Measurements from ENCODE around the gene CEP83.

DNA sequence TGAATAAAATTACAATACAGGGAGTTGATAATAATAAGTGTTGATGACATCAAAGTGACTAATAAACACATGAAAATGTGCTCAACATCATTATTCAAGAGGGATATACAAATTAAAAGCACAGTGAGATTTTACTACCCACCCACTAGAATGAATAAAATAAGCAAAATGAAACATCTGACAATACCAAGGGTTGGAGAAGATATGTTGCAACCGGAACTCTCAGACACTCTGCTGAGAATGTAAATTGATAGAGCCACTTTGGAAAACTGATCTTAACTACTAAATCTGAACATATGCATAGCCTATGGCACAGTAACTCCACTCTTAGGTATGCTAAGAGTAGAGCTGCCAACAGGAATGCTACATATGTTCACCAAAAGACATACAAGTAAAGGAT is 44.0 kb upstream of the CEP83 start:
- no peak for TF ChIP-seq ZFX (IDR thresholded peaks at IDR 0.05)
- TF ChIP-seq, protein P1, sequence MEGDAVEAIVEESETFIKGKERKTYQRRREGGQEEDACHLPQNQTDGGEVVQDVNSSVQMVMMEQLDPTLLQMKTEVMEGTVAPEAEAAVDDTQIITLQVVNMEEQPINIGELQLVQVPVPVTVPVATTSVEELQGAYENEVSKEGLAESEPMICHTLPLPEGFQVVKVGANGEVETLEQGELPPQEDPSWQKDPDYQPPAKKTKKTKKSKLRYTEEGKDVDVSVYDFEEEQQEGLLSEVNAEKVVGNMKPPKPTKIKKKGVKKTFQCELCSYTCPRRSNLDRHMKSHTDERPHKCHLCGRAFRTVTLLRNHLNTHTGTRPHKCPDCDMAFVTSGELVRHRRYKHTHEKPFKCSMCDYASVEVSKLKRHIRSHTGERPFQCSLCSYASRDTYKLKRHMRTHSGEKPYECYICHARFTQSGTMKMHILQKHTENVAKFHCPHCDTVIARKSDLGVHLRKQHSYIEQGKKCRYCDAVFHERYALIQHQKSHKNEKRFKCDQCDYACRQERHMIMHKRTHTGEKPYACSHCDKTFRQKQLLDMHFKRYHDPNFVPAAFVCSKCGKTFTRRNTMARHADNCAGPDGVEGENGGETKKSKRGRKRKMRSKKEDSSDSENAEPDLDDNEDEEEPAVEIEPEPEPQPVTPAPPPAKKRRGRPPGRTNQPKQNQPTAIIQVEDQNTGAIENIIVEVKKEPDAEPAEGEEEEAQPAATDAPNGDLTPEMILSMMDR (IDR thresholded peaks at IDR 0.05 in 2 of 3, conservative IDR thresholded peaks at IDR 0.05 in 1 of 3; ENCODE audit: borderline replicate concordance in 1 of 3, insufficient read depth in 1 of 3, low read depth in 2 of 3, low read length in 2 of 3) = no peak
- TF ChIP-seq, protein P2, sequence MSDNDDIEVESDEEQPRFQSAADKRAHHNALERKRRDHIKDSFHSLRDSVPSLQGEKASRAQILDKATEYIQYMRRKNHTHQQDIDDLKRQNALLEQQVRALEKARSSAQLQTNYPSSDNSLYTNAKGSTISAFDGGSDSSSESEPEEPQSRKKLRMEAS (IDR thresholded peaks at IDR 0.05) = no peak
- no peak for TF ChIP-seq POLR2A (IDR thresholded peaks at IDR 0.05; ENCODE audit: borderline replicate concordance, extremely low read depth, insufficient read depth, insufficient read length)
- TF ChIP-seq FOSL1 (IDR thresholded peaks at IDR 0.05; ENCODE audit: low read depth) = no peak
- TF ChIP-seq POLR2AphosphoS5 (IDR thresholded peaks at IDR 0.05; ENCODE audit: low read depth, low read length) = no peak
- no peak for TF ChIP-seq YY1 (IDR thresholded peaks at IDR 0.05; ENCODE audit: extremely low read depth, insufficient replicate concordance, low read depth, low read length)
- TF ChIP-seq, protein P3, sequence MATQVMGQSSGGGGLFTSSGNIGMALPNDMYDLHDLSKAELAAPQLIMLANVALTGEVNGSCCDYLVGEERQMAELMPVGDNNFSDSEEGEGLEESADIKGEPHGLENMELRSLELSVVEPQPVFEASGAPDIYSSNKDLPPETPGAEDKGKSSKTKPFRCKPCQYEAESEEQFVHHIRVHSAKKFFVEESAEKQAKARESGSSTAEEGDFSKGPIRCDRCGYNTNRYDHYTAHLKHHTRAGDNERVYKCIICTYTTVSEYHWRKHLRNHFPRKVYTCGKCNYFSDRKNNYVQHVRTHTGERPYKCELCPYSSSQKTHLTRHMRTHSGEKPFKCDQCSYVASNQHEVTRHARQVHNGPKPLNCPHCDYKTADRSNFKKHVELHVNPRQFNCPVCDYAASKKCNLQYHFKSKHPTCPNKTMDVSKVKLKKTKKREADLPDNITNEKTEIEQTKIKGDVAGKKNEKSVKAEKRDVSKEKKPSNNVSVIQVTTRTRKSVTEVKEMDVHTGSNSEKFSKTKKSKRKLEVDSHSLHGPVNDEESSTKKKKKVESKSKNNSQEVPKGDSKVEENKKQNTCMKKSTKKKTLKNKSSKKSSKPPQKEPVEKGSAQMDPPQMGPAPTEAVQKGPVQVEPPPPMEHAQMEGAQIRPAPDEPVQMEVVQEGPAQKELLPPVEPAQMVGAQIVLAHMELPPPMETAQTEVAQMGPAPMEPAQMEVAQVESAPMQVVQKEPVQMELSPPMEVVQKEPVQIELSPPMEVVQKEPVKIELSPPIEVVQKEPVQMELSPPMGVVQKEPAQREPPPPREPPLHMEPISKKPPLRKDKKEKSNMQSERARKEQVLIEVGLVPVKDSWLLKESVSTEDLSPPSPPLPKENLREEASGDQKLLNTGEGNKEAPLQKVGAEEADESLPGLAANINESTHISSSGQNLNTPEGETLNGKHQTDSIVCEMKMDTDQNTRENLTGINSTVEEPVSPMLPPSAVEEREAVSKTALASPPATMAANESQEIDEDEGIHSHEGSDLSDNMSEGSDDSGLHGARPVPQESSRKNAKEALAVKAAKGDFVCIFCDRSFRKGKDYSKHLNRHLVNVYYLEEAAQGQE (IDR thresholded peaks at IDR 0.05; ENCODE audit: low read depth) = no peak
- TF ChIP-seq CBX3 (IDR thresholded peaks at IDR 0.05; ENCODE audit: low read depth) = no peak
- no peak for TF ChIP-seq EZH2 (IDR thresholded peaks at IDR 0.05)
- TF ChIP-seq EZH2phosphoT487 (IDR thresholded peaks at IDR 0.05; ENCODE audit: borderline replicate concordance) = no peak
- TF ChIP-seq ZNF274 (IDR thresholded peaks at IDR 0.05; ENCODE audit: low read depth, low read length) = no peak

All from HCT116 (cell line).